ENCODE results near the gene ZP1. TPM values are rescaled to one million over a fixed set of nuclear protein-coding genes. Genes with fewer than 3 reads are reported as not detected.

ZP1 gene
- total RNA-seq, 4 donors from 2014 or later, result 0.26 TPM; not detected in 3

DNA sequence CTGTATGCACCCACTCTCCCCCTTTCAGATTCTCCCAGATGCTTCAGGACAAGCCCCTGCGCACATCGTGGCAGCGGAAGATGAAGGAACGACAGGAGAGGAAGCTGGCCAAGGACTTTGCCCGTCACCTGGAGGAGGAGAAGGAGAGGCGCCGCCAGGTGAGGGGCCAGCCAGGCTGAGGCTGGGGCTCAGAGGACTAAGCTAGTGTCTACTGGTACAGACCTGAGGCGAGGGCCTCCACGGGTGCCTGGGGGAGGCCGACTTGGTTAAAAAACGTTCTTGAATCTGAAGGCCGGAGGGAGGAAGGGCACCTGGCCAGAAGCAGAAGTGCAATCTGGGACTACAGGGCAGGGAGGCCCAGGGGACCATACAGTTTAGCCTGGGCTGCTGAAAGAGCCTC is 19.4 kb upstream of the ZP1 start:
- H3K36me3 ChIP-seq, result peaks cover 30 to 67% (median 57%) of the 10 kb centered on the region in 4 donors
- no peaks in the 10 kb centered on the region for H3K9me3 ChIP-seq
- no peak overlapping the region for H3K27ac ChIP-seq (replicated peaks in 1 of 4)
- peaks cover 0 to 10% (median 0%) of the 10 kb centered on the region in 4 donors for H3K27me3 ChIP-seq
- 91% methylated on average over 12 of the region's 12 CpGs for WGBS
- intact Hi-C loops (cut with DNase I), result no loop called here
- H3K4me3 ChIP-seq, result no peak overlapping the region
- no peak for DNase-seq (ENCODE audit: extremely low spot score)
- TF ChIP-seq, protein P1, sequence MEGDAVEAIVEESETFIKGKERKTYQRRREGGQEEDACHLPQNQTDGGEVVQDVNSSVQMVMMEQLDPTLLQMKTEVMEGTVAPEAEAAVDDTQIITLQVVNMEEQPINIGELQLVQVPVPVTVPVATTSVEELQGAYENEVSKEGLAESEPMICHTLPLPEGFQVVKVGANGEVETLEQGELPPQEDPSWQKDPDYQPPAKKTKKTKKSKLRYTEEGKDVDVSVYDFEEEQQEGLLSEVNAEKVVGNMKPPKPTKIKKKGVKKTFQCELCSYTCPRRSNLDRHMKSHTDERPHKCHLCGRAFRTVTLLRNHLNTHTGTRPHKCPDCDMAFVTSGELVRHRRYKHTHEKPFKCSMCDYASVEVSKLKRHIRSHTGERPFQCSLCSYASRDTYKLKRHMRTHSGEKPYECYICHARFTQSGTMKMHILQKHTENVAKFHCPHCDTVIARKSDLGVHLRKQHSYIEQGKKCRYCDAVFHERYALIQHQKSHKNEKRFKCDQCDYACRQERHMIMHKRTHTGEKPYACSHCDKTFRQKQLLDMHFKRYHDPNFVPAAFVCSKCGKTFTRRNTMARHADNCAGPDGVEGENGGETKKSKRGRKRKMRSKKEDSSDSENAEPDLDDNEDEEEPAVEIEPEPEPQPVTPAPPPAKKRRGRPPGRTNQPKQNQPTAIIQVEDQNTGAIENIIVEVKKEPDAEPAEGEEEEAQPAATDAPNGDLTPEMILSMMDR (IDR thresholded peaks at IDR 0.05), result no peak
- no peak for TF ChIP-seq POLR2A (IDR thresholded peaks at IDR 0.05; ENCODE audit: low read depth)
- TF ChIP-seq EP300 (IDR thresholded peaks at IDR 0.05), result no peak
- no peak for TF ChIP-seq POLR2AphosphoS5 (IDR thresholded peaks at IDR 0.05)
- peaks cover 22 to 37% (median 31%) of the 10 kb centered on the region in 4 donors for H3K4me1 ChIP-seq

DNA sequence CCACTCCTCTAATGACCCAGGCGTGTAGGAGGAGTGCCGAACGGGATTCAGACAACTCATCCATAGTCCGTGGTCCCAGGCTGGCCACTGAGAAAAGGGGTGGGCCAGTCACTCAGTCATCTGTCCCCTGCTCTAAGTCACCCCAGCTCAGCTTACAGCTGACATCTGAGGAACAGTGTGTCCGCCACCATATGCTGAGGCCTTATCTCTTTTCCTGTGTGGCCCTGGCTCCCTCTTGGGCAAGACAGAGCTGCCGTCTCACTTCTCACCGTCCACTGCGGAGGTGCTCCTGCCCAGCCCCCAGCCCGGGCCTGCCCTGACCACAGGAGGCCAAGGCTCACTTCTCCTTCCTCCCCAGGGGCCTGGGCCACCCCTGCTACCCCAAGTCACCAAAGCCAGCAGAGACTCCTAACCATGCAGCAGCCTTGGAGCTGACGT is 18.6 kb upstream of the ZP1 start:
- Histone ChIP-seq H3K36me3 (peaks cover 30 to 69% (median 59%) of the 10 kb centered on the region in 4 donors), H3K4me1 (peaks cover 14 to 29% (median 22%) of the 10 kb centered on the region in 4 donors), H3K27ac (replicated peaks in 1 of 4) (no peak overlapping the region), H3K9me3 (no peaks in the 10 kb centered on the region), H3K27me3 (peaks cover 0 to 17% (median 0%) of the 10 kb centered on the region in 4 donors), H3K4me3 (no peak overlapping the region)
- WGBS, result 75% methylated on average over 9 of the region's 10 CpGs
- no peak for DNase-seq (ENCODE audit: extremely low spot score)
- TF ChIP-seq, protein P1 (IDR thresholded peaks at IDR 0.05), result no peak
- TF ChIP-seq POLR2AphosphoS5 (IDR thresholded peaks at IDR 0.05), result no peak
- TF ChIP-seq POLR2A (IDR thresholded peaks at IDR 0.05; ENCODE audit: low read depth), result no peak
- TF ChIP-seq EP300 (IDR thresholded peaks at IDR 0.05), result no peak
- intact Hi-C loops (cut with DNase I), result no loop called here

- Histone ChIP-seq H3K27me3 (peaks cover 0 to 28% (median 0%) of the 10 kb centered on the region in 4 donors), H3K27ac (replicated peaks in 1 of 4) (no peak overlapping the region), H3K9me3 (no peaks in the 10 kb centered on the region), H3K36me3 (peaks cover 30 to 69% (median 59%) of the 10 kb centered on the region in 4 donors), H3K4me1 (peaks cover 2 to 17% (median 11%) of the 10 kb centered on the region in 4 donors), H3K4me3 (no peak overlapping the region)
- intact Hi-C loops (cut with DNase I), result no loop called here
- TF ChIP-seq, protein P1 (IDR thresholded peaks at IDR 0.05), result no peak
- TF ChIP-seq POLR2A (IDR thresholded peaks at IDR 0.05; ENCODE audit: low read depth) (no peak), EP300 (IDR thresholded peaks at IDR 0.05) (no peak), POLR2AphosphoS5 (IDR thresholded peaks at IDR 0.05) (no peak)
- DNase-seq (ENCODE audit: extremely low spot score), result no peak
- WGBS, result 94% methylated on average over 25 of the region's 29 CpGs
Measured at GRCh38 chr11:60849641-60850520, 17.5 kb upstream of the ZP1 start.

GRCh38 chr11:60851327-60852104 is 15.8 kb upstream of the ZP1 start:
- Histone ChIP-seq H3K4me3 (no peak overlapping the region), H3K27ac (replicated peaks in 1 of 4) (no peak overlapping the region), H3K36me3 (peaks cover 30 to 64% (median 59%) of the 10 kb centered on the region in 4 donors), H3K27me3 (peaks cover 0 to 31% (median 0%) of the 10 kb centered on the region in 4 donors), H3K9me3 (no peaks in the 10 kb centered on the region), H3K4me1 (peaks cover 0 to 12% (median 5%) of the 10 kb centered on the region in 4 donors)
- no peak for DNase-seq (ENCODE audit: extremely low spot score)
- WGBS, result 94% methylated on average over 17 of the region's 17 CpGs
- TF ChIP-seq, protein P1 (IDR thresholded peaks at IDR 0.05), result no peak
- TF ChIP-seq POLR2A (IDR thresholded peaks at IDR 0.05; ENCODE audit: low read depth) (no peak), EP300 (IDR thresholded peaks at IDR 0.05) (no peak), POLR2AphosphoS5 (IDR thresholded peaks at IDR 0.05) (no peak)
- intact Hi-C loops (cut with DNase I), result no loop called here

Data from esophagus muscularis mucosa (tissue), 4 donors.